ENCODE measurements around the gene BPI.
"Not testable (repeated sequence)": the region's sequence is repeated elsewhere in the genome, so short reads cannot be mapped to it uniquely, and the experiment has no call there.

BPI gene

DNA sequence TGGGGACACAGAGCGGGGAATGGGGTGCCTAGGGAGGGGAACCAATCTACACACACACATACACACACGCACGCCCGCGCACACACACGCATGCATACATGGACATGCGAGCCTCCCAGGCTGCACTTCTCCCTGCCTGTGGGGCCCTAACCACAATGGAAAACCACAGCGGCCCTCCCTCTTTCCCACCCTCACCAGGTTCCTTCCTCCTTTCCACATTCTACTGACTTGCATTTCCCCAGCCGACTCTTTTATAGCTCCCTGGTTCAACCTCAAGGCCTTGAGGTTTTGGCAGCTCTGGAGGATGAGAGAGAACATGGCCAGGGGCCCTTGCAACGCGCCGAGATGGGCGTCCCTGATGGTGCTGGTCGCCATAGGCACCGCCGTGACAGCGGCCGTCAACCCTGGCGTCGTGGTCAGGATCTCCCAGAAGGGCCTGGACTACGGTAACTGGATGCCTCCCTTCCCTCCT is at the start of gene BPI:
Gene BPI, plus strand, starts transcription at position 249 of the 472 bp plus-strand sequence. Its CDS starts 68 bp downstream, at position 317.
- DNase-seq = no peak

DNA sequence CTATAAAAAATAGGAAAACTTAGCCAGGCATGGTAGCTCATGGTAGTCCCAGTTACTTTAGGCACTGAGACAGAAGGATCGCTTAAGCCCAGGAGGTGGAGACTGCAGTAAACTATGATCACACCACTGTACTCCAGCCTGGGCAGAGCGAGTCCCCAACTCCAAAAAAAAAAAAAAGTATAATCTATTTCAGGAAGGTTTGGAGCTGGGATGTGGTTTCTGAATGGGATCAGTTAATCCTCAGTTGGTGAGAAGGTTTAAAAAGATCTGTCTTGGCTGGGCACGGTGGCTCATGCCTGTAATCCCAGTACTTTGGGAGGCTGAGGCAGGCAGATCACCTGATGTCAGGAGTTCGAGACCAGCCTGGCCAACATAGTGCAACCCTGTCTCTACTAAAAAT is 49.3 kb upstream of the BPI start:
- not testable (repeated sequence) for DNase-seq

DNA sequence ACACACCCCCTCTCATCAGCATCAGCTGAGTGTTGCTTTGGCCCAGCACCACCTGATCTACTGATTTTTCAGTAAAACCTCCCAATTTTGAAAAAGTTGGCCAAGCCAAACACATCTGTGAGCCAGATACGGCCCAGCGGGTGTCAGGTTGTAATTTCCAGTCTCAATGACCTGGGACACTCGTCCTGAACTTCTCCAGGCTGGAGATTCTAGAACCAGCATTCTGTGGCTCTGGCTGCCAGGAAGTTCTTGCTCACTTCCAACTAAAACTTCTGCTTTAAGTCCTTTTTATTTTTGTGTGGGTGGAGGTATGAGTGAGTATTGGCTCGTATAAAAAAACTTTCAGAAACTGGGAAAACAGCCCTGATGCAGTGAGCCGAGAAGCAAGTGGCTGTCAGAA is 48.6 kb upstream of the BPI start:
- DNase-seq = no peak

DNA sequence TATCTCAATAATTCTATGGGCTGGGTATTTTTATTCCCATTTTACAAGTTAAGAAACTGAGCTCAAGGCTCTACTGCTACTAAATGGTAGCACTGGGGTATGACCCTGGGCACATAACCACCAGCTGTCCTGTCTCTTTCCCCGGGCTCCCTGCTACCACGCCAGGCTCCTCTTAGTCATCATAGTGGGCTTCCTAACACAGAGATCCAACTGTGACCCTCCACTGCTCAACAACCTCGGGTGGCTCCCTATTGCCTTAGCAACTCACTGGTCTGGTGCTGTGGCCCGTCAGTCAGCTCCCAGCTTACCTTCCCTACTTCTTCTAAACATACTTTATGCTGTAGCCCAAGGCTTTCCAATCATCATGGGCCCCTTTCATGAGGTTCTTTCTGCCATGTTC is 47.9 kb upstream of the BPI start:
- DNase-seq = no peak

DNA sequence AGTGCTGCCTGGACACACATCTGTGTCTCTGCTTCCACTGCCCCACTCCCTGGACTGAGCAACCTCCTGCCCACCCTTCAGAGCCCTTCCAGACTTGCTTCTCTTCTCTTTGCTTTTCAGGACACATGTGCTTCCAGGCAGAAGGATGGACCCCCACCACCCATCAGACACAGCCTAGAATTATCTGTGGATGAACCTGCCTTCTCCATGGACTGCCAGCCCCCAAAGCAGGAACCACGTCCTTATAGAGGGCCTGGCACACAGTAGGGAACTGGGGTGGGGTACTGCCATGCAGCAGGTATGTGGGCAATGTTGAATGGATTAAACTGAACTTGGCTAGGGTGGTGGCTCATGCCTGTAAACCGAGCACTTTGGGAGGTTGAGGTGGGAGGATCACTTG is 47.0 kb upstream of the BPI start:
- DNase-seq = no peak

DNA sequence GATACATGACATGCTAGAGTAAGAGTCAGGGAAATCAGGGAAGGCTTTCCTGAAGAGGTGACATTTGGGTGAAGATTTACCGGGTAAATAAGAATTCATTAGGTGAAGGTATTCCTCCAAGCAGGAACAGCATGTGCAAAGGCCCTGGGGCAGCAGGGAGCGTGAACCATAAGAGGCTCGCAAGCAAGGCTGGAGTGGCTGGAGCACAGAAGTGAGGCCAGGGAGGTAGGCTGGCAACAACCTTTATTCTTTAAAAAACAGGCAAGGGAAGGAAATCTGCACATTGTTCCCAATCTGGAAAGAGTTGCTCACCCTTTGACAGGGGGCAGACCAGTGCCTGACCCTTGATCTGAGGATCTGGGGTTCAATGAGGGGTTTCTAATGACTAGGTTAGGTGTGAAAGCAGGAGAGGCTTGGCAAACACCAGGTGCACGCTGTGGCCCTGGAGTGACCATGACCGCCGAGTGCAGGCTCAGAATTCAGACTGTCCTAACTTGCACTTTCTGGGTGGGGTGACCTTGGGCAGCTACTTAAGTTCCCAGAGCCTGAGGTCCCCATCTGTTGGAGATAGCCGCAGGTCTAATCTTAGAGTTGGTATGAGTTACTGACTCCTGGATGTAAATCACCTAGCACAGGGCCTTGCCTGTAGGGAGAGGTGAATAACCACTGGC is 45.3 kb upstream of the BPI start:
- no peak for DNase-seq

DNA sequence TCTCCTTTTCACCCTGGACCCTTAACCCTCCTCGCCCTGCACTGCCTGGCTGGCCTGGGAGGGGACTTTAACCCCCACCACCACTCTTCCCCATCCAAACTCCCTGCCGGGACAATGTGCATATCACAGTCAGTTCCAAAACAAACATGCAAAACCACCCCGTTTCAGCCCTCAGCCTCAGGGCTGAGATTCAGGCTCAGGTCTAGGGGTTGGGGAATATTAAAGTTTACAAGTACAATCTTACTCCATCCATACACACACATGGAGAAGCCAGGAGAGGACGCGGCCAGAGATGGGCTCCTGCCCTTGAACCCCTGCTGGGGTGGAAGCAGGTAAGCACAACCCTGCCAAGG is 44.0 kb upstream of the BPI start:
- DNase-seq = no peak

DNA sequence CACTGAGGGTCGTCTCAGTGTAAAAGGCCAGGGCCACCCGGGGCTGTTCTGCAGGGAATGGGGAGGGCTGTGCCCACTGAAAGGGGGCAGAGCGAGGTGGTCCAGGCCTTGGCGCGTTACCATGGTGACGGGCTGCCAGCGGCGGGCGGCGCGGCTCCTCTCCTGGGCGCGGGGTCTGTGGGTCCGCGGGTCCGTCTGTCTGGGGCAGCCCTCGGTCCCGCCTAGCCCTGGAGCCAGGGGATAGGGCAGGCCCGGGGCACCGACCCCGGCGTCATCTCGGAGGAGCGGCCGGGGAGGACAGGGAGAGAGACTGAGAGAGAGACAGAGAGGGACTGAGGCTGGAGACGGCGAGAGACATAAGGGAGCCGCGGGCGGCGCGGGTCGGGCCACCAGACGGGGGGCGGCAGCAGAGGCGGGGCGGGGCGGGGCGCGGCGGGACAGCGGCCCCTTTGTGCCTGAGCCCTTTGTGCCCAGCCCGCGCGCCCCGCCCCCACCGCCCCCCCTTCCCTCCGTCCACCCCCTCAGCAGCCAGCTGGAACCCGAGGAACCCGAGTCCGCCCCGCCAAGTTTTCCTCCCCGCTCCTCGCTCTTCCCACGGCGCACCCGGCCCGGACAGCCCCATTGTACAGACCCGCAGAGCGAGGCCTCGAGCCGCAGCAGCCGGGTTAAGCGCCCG is 43.4 kb upstream of the BPI start, which contains the start of gene KIAA1755:
Gene KIAA1755, minus strand, starts transcription at position 358 of the 676 bp plus-strand sequence. Its CDS starts 235 bp downstream, at position 123.
- DNase-seq = no peak

DNA sequence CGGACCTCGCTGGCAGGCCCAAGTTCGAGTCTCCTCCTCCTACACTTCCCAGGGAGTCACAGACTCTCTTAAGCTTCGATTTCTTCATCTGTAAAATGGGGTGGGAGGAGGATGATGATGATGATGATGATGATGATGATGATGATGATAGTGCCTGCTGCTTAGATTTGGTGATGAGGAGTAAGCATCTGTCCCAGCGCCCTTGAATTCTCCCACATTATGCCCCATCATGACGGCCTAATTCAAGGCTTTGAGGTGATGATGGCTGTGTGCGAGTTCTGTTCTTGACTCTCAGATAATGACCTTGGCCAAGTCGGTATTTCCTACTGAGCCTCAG is 42.9 kb upstream of the BPI start:
- no peak for DNase-seq

DNA sequence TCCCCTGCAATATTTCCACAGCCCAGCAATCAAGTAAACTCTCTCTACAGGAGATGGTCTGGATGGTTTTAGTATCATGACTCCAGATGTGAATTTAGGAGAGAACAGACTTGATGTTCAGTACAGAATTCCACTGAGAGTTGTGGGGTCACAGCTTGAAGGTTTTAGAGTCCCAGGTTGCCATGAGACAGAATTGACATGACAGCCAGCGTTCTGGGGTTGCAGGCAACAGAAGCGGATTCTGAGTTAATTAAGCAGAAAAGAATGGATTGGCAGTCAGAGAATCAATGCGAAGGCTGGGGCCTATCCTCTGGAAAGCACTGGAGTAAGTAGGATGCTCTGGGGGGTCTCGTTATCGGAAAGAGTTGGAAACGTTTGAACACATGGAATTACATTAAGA is 41.0 kb upstream of the BPI start:
- DNase-seq = no peak

DNA sequence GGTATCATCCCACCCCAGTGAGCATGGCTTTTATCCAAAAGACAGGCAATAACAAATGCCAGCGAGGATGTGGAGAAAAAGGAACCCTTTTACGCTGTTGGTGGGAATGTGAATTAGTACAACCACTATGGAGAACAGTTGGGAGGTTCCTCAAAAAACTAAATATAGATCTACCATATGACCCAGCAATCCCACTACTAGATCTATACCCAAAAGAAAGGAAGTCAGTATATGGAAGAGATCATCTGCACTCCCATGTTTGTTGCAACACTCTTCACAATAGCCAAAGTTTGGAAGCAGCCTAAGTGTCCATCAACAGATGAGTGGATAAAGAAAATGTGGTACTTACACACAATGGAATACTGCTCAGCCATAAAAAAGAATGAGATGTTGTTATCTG is 37.5 kb upstream of the BPI start:
- no peak for DNase-seq

DNA sequence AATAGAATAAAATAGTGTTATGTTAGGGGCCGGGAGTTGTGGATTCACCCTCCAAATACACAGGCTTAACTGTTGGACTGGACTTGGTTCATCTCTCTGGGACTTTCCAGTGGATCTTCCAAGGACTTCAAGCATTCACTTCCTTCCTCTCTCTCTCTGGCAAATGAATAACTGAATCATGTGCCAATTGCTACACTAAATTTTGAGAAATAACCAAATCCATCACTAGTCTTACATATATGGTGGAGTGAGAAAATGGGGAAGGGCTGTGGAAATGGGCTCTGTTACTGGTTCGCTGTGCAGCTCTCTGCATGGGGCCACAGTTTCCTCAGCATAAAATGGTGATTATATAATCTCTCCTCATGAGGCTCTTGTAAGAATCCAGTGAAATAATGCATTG is 36.7 kb upstream of the BPI start:
- no peak for DNase-seq

DNA sequence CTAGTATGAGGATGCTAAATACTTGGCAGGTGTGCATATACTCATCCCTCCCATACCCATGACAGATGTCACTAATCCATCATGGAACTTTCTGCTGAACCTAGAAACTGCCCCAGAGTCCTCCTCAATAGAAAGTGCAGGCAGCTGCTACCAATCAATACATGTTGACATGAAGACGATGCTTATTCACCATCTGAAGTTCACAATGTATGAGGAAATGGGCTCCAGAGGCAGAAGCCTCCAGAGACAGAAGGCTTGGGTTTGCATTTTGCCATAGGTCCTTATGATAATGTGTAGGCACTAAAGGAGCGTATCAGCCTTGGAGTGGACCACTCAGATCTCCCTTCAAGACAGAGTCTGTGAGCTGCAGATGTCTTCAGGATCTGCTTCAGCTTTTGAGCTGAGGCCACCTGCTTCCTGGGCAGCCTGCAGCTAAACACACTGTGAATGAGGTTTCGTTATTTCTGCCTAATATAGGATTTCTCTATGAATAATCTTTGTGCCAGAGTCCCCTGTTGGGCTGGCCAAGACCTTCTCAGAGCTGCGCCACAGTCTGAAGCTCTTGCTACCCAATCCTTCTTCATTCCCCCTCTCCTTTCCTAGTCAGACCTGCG is 35.9 kb upstream of the BPI start:
- DNase-seq = no peak

DNA sequence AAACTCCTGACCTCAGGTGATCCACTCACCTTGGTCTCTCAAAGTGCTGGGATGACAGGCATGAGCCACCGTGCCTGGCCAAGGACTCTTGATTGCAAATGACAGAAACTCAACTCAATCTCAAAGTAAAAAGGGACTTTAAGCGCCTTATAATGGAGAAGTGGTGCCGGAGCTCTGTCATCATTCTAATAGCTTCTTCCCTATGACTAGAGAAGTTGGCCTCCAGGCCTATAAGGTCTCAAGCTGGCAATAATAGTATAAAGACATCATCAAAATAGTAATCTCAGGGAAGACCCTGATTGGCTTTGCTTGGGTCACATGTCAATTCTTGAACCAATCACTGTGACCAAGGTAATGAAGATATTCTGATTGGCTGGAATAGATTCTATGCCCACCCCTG is 34.9 kb upstream of the BPI start:
- DNase-seq = no peak

DNA sequence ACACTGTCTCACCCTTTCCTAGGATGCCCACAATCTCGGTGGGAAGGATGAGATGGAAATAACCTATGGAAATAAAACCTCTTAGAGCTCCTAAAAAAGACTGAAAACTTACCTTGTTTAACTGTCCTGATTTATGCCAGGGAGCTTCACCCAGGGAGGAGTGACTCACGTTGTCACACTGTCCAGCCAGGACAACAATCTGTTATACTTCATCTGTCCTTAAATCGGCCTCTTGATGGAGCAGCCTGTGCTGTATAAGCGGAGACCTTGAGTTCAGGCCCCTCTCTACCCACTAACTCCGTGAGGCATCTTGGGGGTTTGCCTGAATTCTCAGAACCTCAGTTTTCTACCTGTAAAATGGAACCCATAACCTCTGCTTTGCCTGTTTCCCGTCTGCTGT is 34.2 kb upstream of the BPI start:
- DNase-seq = no peak

DNA sequence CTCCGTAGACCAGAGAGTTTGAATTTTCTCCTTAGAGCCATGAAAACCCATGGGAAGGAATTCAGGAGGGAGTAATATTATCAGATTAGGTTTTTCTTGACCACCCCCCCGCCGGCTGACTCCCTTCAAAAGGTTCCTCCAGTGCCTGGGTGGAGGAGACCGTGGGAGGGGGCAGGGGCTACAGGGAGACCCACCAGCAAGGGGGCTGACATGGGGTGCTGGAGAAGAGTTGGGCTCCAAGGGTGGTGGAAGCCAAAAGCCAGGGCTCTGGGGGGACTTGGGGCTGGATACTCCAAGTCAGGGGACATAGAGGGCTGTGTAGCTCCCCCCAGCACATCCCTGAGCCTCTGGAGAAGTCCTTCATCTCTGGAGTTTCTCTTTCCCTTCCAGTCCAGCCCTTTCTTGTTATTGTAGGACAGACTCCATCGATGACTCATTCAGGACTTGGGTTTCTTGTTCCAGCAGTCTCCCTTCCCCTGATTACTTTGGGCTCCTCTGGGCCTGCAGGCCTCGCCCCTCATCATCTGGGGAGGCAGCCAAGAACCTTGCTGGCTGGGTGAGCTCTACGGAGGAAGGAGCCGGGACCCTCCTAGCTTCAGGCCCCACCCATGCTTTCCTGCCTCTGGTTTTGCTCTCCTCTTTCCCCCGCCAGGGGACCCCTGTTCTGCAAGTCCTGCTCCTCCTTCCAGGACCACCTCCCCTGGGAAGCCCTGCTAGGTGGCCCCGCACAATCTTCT is 32.9 kb upstream of the BPI start:
- peak; percentile 69 for DNase-seq

DNA sequence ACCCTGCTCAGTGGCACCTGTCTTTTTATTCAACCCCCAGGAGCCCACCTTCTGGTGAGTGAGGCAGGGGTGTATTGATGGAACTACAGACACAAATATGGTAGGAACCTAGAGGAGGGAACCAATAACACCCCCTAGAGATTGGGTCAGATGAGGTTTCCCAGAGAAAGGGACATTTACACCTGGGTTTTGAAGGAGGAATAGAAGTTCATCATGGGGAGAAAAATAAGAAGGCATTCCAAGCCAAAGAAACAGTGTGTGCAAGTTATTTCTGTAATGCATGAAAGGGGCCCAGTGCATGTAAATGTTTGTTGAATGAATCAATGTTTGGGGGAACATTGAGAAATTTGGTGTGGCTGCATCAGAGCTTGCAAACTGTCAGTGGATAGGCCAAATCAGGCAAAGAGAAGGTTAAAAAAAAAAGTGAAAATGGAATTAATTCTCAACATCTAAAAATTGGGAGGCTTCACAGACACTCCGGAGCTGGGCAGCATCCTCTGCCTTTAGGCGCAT is 32.3 kb upstream of the BPI start:
- no peak for DNase-seq

DNA sequence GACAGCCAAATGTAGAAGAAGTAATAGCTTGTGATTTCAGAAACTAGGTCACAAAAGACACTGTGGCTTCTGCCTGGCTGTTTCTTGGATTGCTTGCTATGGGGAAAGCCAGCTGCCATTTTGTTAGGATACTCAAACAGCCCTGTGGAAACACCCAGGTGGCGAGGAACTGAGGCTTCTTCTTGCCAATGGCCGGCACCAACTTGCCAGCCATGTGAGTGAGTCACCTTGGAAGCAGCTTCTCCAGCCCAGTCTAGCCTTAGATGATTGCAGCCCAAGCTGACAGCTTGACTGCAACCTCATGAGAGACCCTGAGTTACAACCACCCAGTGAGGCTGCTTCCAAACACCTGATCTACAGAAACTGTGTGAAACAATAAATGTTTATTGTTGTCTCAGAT is 31.6 kb upstream of the BPI start:
- no peak for DNase-seq

DNA sequence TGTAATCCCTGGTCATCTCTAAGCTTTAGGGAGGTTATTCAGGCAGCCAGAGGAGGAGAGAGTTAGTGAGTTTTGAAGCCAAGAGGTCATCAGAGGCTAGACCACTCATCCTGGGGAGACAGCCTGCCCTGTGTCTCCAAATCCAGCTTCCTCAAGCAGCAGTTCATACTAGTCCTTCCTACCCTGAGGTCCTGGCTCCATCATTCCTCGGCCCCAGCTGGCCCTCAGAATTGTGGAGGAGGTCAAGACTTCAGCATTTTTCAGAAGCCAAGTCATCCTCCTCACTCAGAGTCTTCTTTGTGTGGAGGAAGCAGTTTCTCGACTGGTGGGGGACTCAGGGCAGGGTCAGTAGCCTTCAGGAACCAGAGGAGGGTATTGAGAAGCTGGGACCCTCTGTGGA is 31.0 kb upstream of the BPI start:
- DNase-seq = no peak

DNA sequence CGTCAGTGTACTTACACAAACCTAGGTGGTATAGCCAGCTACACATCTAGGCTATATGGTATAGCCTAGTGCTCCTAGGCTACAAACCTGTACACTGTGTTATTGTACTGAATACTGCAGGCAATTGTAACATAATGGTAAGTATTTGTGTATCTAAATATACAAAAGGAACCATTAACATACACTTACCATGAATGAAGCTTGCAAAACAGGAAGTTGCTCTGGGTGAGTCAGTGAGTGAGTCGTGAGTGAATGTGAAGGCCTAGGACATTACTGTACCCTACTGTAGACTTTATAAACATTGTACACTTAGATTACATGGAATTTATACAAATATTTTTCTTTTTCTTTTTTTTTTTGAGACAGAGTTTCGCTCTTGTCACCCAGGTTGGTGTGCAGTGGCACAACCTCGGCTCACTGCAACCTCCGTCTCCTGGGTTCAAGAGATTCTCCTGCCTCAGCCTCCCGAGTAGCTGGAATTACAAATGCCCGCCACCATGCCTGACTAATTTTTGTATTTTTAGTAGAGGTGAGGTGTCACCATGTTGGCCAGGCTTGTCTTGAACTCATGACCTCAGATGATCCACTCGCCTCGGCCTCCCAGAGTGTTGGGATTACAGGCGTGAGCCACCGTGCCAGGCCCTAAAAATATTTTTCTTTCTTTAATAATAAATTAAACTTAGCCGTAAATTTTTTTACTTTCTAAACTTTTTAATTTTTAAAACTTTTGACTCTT is 28.0 kb upstream of the BPI start:
- DNase-seq = peak; percentile 46

DNA sequence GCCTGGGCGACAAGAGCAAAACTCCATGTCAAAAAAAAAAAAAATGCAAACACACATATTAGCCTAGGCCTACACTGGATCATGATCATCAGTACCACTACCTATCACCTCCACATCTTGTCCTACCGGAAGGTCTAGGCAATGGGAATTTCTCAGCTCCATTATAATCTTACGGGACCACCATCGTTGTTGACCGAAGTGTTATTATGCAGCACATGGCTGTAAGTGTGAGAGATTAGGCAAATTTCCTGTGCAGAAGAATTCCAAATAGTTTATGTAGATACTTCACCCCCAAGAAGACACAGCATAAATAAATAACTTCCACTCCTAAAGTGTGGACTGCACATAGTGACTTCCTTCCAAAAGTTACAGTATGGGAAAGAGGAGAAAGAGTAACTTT is 26.7 kb upstream of the BPI start:
- DNase-seq = no peak

DNA sequence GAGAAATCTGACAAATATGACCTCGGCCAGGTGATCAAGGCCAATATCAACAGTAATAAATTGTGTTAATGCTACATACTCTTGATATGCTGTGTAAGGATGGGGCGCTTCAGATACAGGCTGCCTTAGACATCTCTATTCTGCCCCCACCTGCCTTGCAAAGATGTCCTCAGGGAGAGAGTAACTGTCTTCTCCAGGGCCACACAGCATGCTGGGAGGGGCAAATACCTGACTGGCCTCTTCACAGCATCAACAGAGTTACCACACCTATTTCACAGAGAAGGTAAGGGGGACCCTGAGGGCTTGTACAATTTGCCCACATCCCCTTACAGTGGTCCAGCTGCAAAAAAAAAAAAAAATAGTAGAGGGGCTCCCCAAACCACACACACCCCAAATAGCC is 26.3 kb upstream of the BPI start:
- DNase-seq = no peak

DNA sequence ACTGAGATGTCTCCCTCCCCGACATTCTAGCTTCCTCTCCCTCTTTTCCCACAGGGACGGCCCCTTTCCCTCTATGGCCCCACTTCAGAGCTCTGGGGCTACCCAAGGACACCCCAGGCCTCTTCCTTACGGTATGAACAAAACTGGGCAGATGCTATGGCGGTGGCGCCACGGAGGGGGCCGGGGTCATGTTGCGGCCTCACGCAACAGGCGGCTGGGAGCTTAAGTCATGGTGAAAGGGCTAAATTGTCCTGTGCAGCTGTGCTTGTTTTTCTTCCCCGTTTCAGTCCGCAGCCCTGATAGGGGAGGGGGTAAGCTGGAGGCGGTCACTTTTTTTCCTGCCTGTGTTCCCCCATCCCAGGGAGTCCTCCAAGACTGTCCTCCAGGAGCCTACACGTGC is 25.8 kb upstream of the BPI start:
- DNase-seq = no peak
